Measurements from ENCODE around the gene NCOA7.

DNA sequence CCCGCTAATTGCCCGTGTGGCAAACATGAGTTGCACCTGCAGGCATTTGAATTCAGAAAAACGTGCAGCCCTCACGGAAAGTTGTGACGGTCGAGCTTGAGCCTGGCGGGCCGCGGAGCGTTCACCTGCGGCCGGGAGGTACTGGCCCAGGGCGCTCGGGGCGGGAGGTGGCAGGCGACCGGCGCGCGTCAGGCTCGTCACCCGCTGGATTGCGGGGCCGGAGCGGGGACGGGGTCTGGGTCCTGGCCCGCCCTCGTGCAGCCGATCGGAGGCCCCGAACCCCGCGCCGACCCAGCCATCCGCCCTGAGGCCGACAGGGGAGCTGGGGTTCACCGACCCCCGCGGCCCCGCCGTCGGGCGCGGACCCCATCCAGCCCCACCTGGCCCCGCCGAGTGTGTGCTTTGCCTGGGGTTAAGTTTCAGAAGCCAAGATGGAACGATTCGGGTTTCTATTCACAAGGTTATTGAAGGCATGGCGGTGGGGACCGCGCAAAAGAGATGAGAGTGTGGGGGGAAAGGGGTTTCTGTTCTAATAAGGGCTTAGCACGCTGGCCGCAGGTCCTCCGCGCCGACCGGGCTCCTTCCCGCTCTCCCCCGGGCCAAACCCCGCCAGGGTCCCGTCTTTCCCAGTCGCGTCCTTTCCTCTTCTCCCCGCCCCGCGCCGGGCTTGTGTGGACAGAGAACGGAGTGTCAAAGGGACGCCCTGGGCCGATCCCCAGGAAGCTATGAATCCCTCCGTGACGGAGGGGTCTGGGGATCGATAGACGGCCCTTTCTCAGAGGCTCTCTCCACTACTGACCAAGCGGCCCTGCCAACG, 43.0 kb upstream of the NCOA7 start:
- TF ChIP-seq, protein P1, sequence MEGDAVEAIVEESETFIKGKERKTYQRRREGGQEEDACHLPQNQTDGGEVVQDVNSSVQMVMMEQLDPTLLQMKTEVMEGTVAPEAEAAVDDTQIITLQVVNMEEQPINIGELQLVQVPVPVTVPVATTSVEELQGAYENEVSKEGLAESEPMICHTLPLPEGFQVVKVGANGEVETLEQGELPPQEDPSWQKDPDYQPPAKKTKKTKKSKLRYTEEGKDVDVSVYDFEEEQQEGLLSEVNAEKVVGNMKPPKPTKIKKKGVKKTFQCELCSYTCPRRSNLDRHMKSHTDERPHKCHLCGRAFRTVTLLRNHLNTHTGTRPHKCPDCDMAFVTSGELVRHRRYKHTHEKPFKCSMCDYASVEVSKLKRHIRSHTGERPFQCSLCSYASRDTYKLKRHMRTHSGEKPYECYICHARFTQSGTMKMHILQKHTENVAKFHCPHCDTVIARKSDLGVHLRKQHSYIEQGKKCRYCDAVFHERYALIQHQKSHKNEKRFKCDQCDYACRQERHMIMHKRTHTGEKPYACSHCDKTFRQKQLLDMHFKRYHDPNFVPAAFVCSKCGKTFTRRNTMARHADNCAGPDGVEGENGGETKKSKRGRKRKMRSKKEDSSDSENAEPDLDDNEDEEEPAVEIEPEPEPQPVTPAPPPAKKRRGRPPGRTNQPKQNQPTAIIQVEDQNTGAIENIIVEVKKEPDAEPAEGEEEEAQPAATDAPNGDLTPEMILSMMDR (IDR thresholded peaks at IDR 0.05), result no peak
- TF ChIP-seq EP300 (IDR thresholded peaks at IDR 0.05; ENCODE audit: low read depth), result no peak
- TF ChIP-seq POLR2A (IDR thresholded peaks at IDR 0.05), result no peak
